Activated CD4-positive, alpha-beta T cell treated with anti-CD3 and anti-CD28 coated beads for 36 hours (primary cell): ENCODE results near the gene FBXO36. TPM values are rescaled to one million over a fixed set of nuclear protein-coding genes. Genes with fewer than 3 reads are reported as not detected.
"Not testable (repeated sequence)": the region's sequence is repeated elsewhere in the genome, so short reads cannot be mapped to it uniquely, and the experiment has no call there.

ENCODE experiments used
- ATAC-seq: fragments of 200-7000 bp; cut with Tn5 transposase; one replicate; pipeline ENCODE4 v1.10.0; 2021; ENCODE audit warnings: mild to moderate bottlenecking, moderate library complexity
- CTCF ChIA-PET: fragments of 350-600 bp; sonication (Branson Sonifier 250); formaldehyde crosslinking; loops from one replicate; lab custom pipeline; 2021; ENCODE audit warnings: antibody characterized with exemption; lab: Charles Lee
- POLR2A ChIA-PET: fragments of 350-600 bp; sonication (Branson Sonifier 250); formaldehyde crosslinking; loops from one replicate; lab custom pipeline; 2021; ENCODE audit warnings: antibody characterized with exemption, inconsistent platforms; lab: Charles Lee
- DNase-seq: peaks from one replicate; pipeline ENCODE4 v3.0.0-alpha.2; 2020
- H3K27ac Mint-ChIP-seq: one replicate; pipeline ENCODE4 v1.8.0; 2021; ENCODE audit warnings: mixed read lengths
- H3K27me3 Mint-ChIP-seq: one replicate; pipeline ENCODE4 v1.8.0; 2021; ENCODE audit warnings: mixed read lengths
- H3K36me3 Mint-ChIP-seq: one replicate; pipeline ENCODE4 v1.8.0; 2021; ENCODE audit warnings: low read depth, mixed read lengths
- H3K4me1 Mint-ChIP-seq: one replicate; pipeline ENCODE4 v1.8.0; 2021; ENCODE audit warnings: mixed read lengths
- H3K4me3 Mint-ChIP-seq: one replicate; pipeline ENCODE4 v1.8.0; 2021; ENCODE audit warnings: mild to moderate bottlenecking, moderate library complexity, mixed read lengths
- H3K9me3 Mint-ChIP-seq: one replicate; pipeline ENCODE4 v1.8.0; 2021; ENCODE audit warnings: low read depth, mixed read lengths
- intact Hi-C, 2 experiments: fragments of 100-400 bp; cut with DNase I in 1 of 2; cut with micrococcal nuclease in 1 of 2; formaldehyde crosslinking; loops; one replicate each; pipeline versions ENCODE4 v1.14.2 to v1.15.1; 2022 to 2024; cut with DNase I, micrococcal nuclease
- total RNA-seq, 2 experiments: library from RNA; stranded (reverse); gene quantifications; one replicate each; pipeline ENCODE4 v1.2.3, GENCODE V29; 2021

Gene FBXO36
- total RNA-seq, 2 experiments from 2014 or later = 1.5 to 2.0 TPM

- Mint-ChIP-seq H3K4me3 (no peak overlapping the region), H3K36me3 (peaks cover 12% of the 10 kb centered on the region), H3K9me3 (no peaks in the 10 kb centered on the region), H3K27me3 (no peaks in the 10 kb centered on the region), H3K27ac (peak overlapping the region; percentile 2), H3K4me1 (peaks cover 52% of the 10 kb centered on the region)
- ChIA-PET POLR2A (no interaction called here), CTCF (interaction anchor here (0.7 to 2.6 kb wide), 11 partner anchors 9 to 699 kb away, joined by 3 to 23 read pairs (median 5); partner anchors contain the start of genes FBXO36 and TRIP12)
- DNase-seq (peak; percentile 38), ATAC-seq (peak; percentile 75)
- intact Hi-C loops = loop anchor here (1.0 to 5.0 kb wide), 6 partner anchors 10 to 129 kb away; partner anchors contain the start of genes FBXO36 (in 1 of the 2) and TRIP12 (in 1 of the 2)
These were observed 11.4 kb upstream of the FBXO36 start for GRCh38 chr2:229910832-229911412.

GRCh38 chr2:229914171-229914570, 8.1 kb upstream of the FBXO36 start:
- intact Hi-C loops = loop anchor here in 1 of 2 experiments (5.0 kb wide), 1 partner anchor 132 kb away; no protein-coding TSS in a partner anchor
- H3K27me3 Mint-ChIP-seq = no peaks in the 10 kb centered on the region
- peaks cover 29% of the 10 kb centered on the region for H3K36me3 Mint-ChIP-seq
- H3K4me3 Mint-ChIP-seq = no peak overlapping the region
- ATAC-seq (no peak), DNase-seq (no peak)
- H3K4me1 Mint-ChIP-seq = peaks cover 72% of the 10 kb centered on the region
- POLR2A ChIA-PET = no interaction called here
- H3K9me3 Mint-ChIP-seq = no peaks in the 10 kb centered on the region
- CTCF ChIA-PET = no interaction called here
- H3K27ac Mint-ChIP-seq = no peak overlapping the region

DNA sequence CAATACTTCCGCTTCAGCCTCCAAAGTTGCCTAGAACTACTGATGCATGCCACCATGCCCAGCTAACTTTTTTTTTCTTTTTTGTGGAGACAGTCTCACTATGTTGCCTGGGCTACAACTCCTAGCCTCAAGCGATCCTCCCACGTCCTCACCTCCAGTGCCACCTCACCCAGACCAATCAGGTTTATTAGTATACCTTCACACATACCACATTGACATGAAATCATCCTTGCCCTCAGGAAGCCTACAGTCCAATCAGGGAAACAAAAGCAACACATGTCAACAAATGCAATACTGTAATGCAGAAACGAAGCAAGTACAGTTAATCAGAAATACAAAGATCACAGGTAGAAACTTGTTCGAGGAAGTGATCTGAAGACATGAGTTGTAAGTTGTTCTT, 4.5 kb upstream of the FBXO36 start:
- peak overlapping the region; percentile 23 for H3K27ac Mint-ChIP-seq
- ATAC-seq (no peak), DNase-seq (no peak)
- POLR2A ChIA-PET = no interaction called here
- no peaks in the 10 kb centered on the region for H3K27me3 Mint-ChIP-seq
- CTCF ChIA-PET = no interaction called here
- H3K9me3 Mint-ChIP-seq = no peaks in the 10 kb centered on the region
- peaks cover 41% of the 10 kb centered on the region for H3K36me3 Mint-ChIP-seq
- no peak overlapping the region for H3K4me3 Mint-ChIP-seq
- intact Hi-C loops = no loop called here
- H3K4me1 Mint-ChIP-seq = peaks cover 50% of the 10 kb centered on the region

GRCh38 chr2:229920011-229920641, 2.2 kb upstream of the FBXO36 start:
- H3K27me3 Mint-ChIP-seq = no peaks in the 10 kb centered on the region
- intact Hi-C loops = loop anchor here in 1 of 2 experiments (1.0 to 5.0 kb wide), 4 partner anchors 119 to 692 kb away; partner anchors contain the start of genes SLC16A14 and SP140
- no peak for ATAC-seq
- H3K27ac Mint-ChIP-seq = peak overlapping the region; percentile 99
- peak overlapping the region; percentile 100 for H3K4me3 Mint-ChIP-seq
- H3K4me1 Mint-ChIP-seq = peaks cover 42% of the 10 kb centered on the region
- ChIA-PET CTCF (interaction anchor here (0.7 to 1.3 kb wide), 4 partner anchors 9 to 119 kb away, joined by 3 to 6 read pairs (median 4); no protein-coding TSS in a partner anchor), POLR2A (interaction anchor here (1.0 kb wide), 2 partner anchors 19 to 407 kb away, joined by 3 read pairs; partner anchors contain the start of gene SP140L)
- H3K36me3 Mint-ChIP-seq = peaks cover 36% of the 10 kb centered on the region
- no peaks in the 10 kb centered on the region for H3K9me3 Mint-ChIP-seq
- DNase-seq = peak; percentile 58

GRCh38 chr2:229921101-229921891, 1.0 kb upstream of the FBXO36 start:
- ChIA-PET POLR2A (interaction anchor here (0.6 to 1.3 kb wide), 4 partner anchors 12 to 793 kb away, joined by 3 to 4 read pairs (median 3); partner anchors contain the start of gene SP140L), CTCF (interaction anchor here (0.6 to 1.7 kb wide), 5 partner anchors 10 to 1163 kb away, joined by 3 to 14 read pairs (median 5); partner anchors contain the start of gene SLC16A14)
- ATAC-seq = peak; percentile 18
- DNase-seq = peak; percentile 80
- Mint-ChIP-seq H3K27me3 (no peaks in the 10 kb centered on the region), H3K9me3 (no peaks in the 10 kb centered on the region), H3K4me1 (peaks cover 40% of the 10 kb centered on the region), H3K27ac (peak overlapping the region; percentile 99), H3K4me3 (peak overlapping the region; percentile 100), H3K36me3 (peaks cover 33% of the 10 kb centered on the region)
- intact Hi-C loops = loop anchor here in 1 of 2 experiments (1.0 to 5.0 kb wide), 4 partner anchors 11 to 691 kb away; partner anchors contain the start of genes SLC16A14 and SP140

DNA sequence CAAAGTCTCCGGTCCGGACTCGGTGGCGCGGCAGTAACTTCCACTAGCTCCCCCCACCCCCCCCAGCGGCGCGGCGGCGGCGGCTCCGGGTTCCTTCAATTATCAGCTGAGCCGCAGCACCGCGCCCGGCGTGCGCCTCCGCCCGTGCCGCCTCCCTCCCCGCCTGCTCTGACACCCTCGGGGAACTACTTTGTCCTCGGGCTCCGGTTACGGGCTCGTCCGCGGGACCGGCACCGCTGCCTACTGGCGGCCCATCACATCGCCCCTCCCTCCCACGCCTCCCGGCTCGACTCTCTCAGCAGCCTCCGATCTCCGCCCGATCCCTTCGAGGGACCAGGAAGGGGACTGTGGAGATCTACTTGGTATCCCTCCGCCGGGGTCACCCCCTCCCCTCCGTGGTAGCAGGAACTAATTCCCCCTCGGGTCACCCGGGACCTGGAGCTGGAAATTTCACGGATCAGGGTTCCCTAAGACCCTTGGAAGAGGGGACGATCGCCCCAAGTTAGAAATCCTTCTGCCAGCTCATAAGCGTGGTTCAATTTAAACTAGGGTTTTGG, 333 bp upstream of the FBXO36 start, which contains the start of gene TRIP12:
TSS of gene TRIP12 (minus strand) at position 118 of the 557 bp plus-strand sequence. CDS start 41,930 bp downstream, outside the sequence.
- Mint-ChIP-seq H3K27ac (peak within 1 kb of the TSS; percentile 99), H3K27me3 (no peaks in the 10 kb centered on the region), H3K9me3 (no peaks in the 10 kb centered on the region), H3K36me3 (peaks cover 28% of the 10 kb centered on the region), H3K4me3 (peak within 1 kb of the TSS; percentile 100), H3K4me1 (peaks cover 35% of the 10 kb centered on the region)
- peak; percentile 82 for ATAC-seq
- intact Hi-C loops = loop anchor here (1.0 to 5.0 kb wide), 9 partner anchors 12 to 1543 kb away; partner anchors contain the start of genes CAB39 (in 1 of the 2), NCL (in 1 of the 2), SLC16A14 (in 1 of the 2) and SP140 (in 1 of the 2)
- ChIA-PET POLR2A (interaction anchor here (0.6 to 1.3 kb wide), 2 partner anchors 11 to 792 kb away, joined by 3 to 4 read pairs; no protein-coding TSS in a partner anchor), CTCF (interaction anchor here (0.6 to 1.7 kb wide), 4 partner anchors 11 to 1163 kb away, joined by 4 to 14 read pairs (median 5); no protein-coding TSS in a partner anchor)
- peak; percentile 93 for DNase-seq

DNA sequence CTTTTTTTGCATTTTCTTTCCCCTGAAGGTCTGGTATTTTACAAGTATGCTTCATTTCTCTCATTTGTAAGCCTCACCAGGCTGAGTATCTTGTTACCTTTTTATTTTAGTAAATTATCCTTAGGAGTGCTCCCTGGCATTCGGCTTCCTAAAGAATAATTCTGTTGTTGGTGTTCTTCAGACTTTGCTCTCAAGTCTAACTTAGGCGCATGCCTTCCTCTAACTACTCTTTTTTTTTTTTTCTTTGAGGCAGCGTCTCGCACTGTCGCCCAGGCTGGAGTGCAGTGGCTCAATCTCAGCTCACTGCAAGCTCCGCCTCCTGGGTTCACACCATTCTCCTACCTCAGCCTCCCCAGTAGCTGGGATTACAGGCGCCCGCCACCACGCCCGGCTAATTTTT, 2.2 kb downstream of the FBXO36 start:
- POLR2A ChIA-PET, H3K9me3 Mint-ChIP-seq, H3K27ac Mint-ChIP-seq, DNase-seq, H3K4me3 Mint-ChIP-seq, ATAC-seq, CTCF ChIA-PET, H3K27me3 Mint-ChIP-seq: not testable (repeated sequence)
- intact Hi-C loops = loop anchor here in 1 of 2 experiments (5.0 kb wide), 3 partner anchors 143 to 688 kb away; partner anchors contain the start of genes SLC16A14 and SP140
- H3K4me1 Mint-ChIP-seq = peaks cover 26% of the 10 kb centered on the region
- H3K36me3 Mint-ChIP-seq = peaks cover 12% of the 10 kb centered on the region

GRCh38 chr2:229925201-229925600, 2.9 kb downstream of the FBXO36 start:
- Mint-ChIP-seq H3K27ac (no peak overlapping the region), H3K36me3 (peaks cover 8% of the 10 kb centered on the region), H3K9me3 (no peaks in the 10 kb centered on the region), H3K4me1 (peaks cover 20% of the 10 kb centered on the region), H3K4me3 (no peak overlapping the region), H3K27me3 (no peaks in the 10 kb centered on the region)
- intact Hi-C loops = no loop called here
- no peak for DNase-seq
- ATAC-seq = no peak
- POLR2A ChIA-PET = interaction anchor here (0.7 kb wide), 1 partner anchor 98 kb away, joined by 5 read pairs; no protein-coding TSS in a partner anchor
- CTCF ChIA-PET = interaction anchor here (0.6 kb wide), 1 partner anchor 46 kb away, joined by 3 read pairs; no protein-coding TSS in a partner anchor

DNA sequence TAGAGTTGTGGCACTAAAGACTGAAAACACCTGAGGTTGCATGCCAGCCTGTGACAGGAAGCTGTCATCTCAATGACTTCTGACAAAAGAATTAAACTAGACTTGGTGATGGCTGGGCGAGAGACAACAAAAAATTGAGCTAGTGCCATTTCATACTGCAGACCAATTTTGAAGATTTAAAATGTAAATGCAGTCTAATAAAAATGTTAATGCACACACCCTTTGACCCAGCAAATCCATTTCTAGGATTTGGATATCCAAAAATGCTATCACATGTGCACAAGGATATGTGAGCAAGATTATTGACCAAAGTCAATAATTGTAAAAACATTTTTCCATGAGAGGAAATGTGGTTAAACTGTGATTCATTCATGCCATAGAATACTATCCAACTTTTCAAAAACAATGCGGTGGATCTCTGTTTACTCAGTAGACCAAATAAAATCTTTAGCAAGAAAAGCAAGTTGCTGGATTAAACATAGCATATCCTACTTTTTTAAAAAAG, 5.6 kb downstream of the FBXO36 start:
- DNase-seq = no peak
- ChIA-PET CTCF (interaction anchor here (1.0 to 2.1 kb wide), 3 partner anchors 17 to 152 kb away, joined by 3 to 7 read pairs (median 3); no protein-coding TSS in a partner anchor), POLR2A (interaction anchor here (0.7 kb wide), 1 partner anchor 11 kb away, joined by 3 read pairs; no protein-coding TSS in a partner anchor)
- intact Hi-C loops = no loop called here
- Mint-ChIP-seq H3K27me3 (no peaks in the 10 kb centered on the region), H3K4me3 (no peak overlapping the region), H3K9me3 (no peaks in the 10 kb centered on the region), H3K27ac (no peak overlapping the region), H3K4me1 (peaks cover 20% of the 10 kb centered on the region), H3K36me3 (no peaks in the 10 kb centered on the region)
- ATAC-seq = no peak

- CTCF ChIA-PET = interaction anchor here (0.5 to 0.6 kb wide), 2 partner anchors 78 to 281 kb away, joined by 3 read pairs; no protein-coding TSS in a partner anchor
- H3K27ac Mint-ChIP-seq = no peak overlapping the region
These were observed 8.4 kb downstream of the FBXO36 start for GRCh38 chr2:229930656-229931055.

More at GRCh38 chr2:229930656-229931055, 8.4 kb downstream of the FBXO36 start:
- no peak for DNase-seq
- H3K27me3 Mint-ChIP-seq = no peaks in the 10 kb centered on the region
- H3K4me1 Mint-ChIP-seq = peaks cover 12% of the 10 kb centered on the region
- H3K4me3 Mint-ChIP-seq = no peak overlapping the region
- intact Hi-C loops = no loop called here
- H3K36me3 Mint-ChIP-seq = peaks cover 2% of the 10 kb centered on the region
- POLR2A ChIA-PET = no interaction called here
- ATAC-seq = no peak
- no peaks in the 10 kb centered on the region for H3K9me3 Mint-ChIP-seq
